ENCODE data around the gene OR4Q2. TPM values are rescaled to one million over a fixed set of nuclear protein-coding genes. Genes with fewer than 3 reads are reported as not detected.

Gene OR4Q2
- total RNA-seq, 1 experiment from 2014 or later = not detected

DNA sequence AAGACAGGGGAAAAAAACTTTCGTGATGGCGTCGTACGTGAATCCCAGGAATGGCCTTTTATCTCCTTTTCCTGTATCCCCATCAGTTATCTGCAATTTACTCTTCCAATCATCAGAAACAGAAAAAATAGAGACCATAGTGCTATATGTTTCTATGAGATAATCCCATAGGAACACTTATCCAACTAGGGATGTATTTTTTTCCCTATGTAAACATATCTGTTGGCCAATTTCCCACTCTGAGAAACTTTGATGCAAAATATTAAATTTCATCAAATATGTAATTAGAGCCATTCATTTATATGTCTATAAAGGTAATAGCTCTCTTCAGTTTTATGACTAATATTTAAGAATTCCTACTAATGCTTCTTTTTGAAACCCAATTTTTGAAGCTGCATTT, 34.0 kb downstream of the OR4Q2 start, which contains the start of gene OR4K13:
OR4K13 (minus strand) TSS at position 101 of the 400 bp plus-strand sequence. CDS start 1,280 bp downstream, outside the sequence.
- Histone ChIP-seq H3K79me2 (ENCODE audit: low read depth) (no peaks in the 10 kb centered on the region), H3K27me3 (ENCODE audit: insufficient read depth, low read depth) (no peaks in the 10 kb centered on the region), H3K4me2 (no peak within 1 kb of the TSS), H3F3A (ENCODE audit: insufficient read depth, low read depth) (no peaks in the 10 kb centered on the region), H3K4me1 (replicated peaks; ENCODE audit: insufficient read depth) (no peaks in the 10 kb centered on the region), H4K20me1 (ENCODE audit: insufficient read depth) (no peaks in the 10 kb centered on the region), H2AFZ (no peak within 1 kb of the TSS), H3K4me3 (no peak within 1 kb of the TSS), H3K36me3 (ENCODE audit: low read depth) (no peaks in the 10 kb centered on the region), H3K27ac (no peak within 1 kb of the TSS), H3K9me3 (ENCODE audit: insufficient read depth, low read depth) (no peaks in the 10 kb centered on the region), H3K9me2 (ENCODE audit: insufficient read depth) (no peaks in the 10 kb centered on the region)
- POLR2A ChIA-PET (ENCODE audit: unreplicated experiment) = no interaction called here
- no TSS peak for BruUV-seq (replicated peaks)
- no peak for DNase-seq
- intact Hi-C loops (cut with micrococcal nuclease; ENCODE audit: unreplicated experiment) = no loop called here
- CTCF ChIA-PET = no interaction called here
- TF ChIP-seq EZH2 (IDR thresholded peaks at IDR 0.05; ENCODE audit: low read depth) = no peak

DNA sequence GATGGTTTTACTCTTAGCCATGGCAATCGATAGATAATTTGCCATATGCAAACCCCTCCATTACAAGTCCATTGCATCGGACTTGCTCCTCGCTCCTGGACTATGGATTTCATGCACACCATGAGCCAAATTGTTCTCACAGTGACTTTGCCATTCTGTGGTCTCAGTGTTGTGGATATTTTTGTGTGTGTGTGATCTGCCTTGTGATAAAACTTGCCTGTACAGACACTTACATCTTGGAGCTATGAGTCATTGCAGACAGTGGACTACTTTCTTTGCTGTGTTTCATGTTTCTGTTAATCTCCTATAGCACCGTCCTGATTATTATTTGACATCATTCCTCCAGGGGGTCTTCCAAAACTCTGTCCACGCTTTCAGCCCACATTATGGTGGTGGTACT, 42.3 kb downstream of the OR4Q2 start:
- Histone ChIP-seq H3K4me3 (no peak overlapping the region), H3F3A (ENCODE audit: insufficient read depth, low read depth) (no peaks in the 10 kb centered on the region), H4K20me1 (ENCODE audit: insufficient read depth) (no peaks in the 10 kb centered on the region), H3K9me3 (ENCODE audit: insufficient read depth, low read depth) (no peaks in the 10 kb centered on the region), H3K36me3 (ENCODE audit: low read depth) (no peaks in the 10 kb centered on the region), H2AFZ (no peak overlapping the region), H3K79me2 (ENCODE audit: low read depth) (no peaks in the 10 kb centered on the region), H3K27ac (no peak overlapping the region), H3K9me2 (ENCODE audit: insufficient read depth) (no peaks in the 10 kb centered on the region), H3K27me3 (ENCODE audit: insufficient read depth, low read depth) (no peaks in the 10 kb centered on the region), H3K4me1 (replicated peaks; ENCODE audit: insufficient read depth) (no peaks in the 10 kb centered on the region), H3K4me2 (no peak overlapping the region)
- TF ChIP-seq, protein P1, sequence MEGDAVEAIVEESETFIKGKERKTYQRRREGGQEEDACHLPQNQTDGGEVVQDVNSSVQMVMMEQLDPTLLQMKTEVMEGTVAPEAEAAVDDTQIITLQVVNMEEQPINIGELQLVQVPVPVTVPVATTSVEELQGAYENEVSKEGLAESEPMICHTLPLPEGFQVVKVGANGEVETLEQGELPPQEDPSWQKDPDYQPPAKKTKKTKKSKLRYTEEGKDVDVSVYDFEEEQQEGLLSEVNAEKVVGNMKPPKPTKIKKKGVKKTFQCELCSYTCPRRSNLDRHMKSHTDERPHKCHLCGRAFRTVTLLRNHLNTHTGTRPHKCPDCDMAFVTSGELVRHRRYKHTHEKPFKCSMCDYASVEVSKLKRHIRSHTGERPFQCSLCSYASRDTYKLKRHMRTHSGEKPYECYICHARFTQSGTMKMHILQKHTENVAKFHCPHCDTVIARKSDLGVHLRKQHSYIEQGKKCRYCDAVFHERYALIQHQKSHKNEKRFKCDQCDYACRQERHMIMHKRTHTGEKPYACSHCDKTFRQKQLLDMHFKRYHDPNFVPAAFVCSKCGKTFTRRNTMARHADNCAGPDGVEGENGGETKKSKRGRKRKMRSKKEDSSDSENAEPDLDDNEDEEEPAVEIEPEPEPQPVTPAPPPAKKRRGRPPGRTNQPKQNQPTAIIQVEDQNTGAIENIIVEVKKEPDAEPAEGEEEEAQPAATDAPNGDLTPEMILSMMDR (conservative IDR thresholded peaks at IDR 0.05) = no peak
- TF ChIP-seq EZH2 (IDR thresholded peaks at IDR 0.05; ENCODE audit: low read depth) = no peak
- CTCF ChIA-PET = no interaction called here
- BruUV-seq (replicated peaks) = no TSS peak
- DNase-seq = no peak
- intact Hi-C loops (cut with micrococcal nuclease; ENCODE audit: unreplicated experiment) = no loop called here
- POLR2A ChIA-PET (ENCODE audit: unreplicated experiment) = interaction anchor here (0.7 kb wide), 1 partner anchor 96 kb away, joined by 3 read pairs; no protein-coding TSS in a partner anchor

DNA sequence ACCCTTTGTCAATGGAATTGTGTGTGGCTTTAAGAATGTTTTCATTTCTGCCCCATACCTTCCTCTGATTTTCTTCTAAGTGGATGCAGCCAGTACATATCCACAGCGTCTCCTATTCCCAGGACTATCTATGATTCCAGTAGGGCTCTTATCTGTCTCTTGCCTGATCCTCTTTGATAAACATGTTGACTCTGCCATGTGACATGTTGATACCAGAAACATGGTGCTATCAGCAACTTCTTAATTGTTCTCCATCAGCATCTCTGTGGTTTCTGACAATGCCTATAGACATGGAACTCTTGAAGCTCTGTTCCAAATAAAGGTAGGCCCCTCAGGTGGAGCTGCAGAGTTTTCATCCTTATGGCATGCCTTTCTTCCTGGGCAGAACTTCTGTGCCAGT, 46.2 kb downstream of the OR4Q2 start:
- Histone ChIP-seq H3K36me3 (ENCODE audit: low read depth) (no peaks in the 10 kb centered on the region), H3K27ac (no peak overlapping the region), H4K20me1 (ENCODE audit: insufficient read depth) (no peaks in the 10 kb centered on the region), H3K27me3 (ENCODE audit: insufficient read depth, low read depth) (no peaks in the 10 kb centered on the region), H3K79me2 (ENCODE audit: low read depth) (no peaks in the 10 kb centered on the region), H3K4me1 (replicated peaks; ENCODE audit: insufficient read depth) (no peaks in the 10 kb centered on the region), H3F3A (ENCODE audit: insufficient read depth, low read depth) (no peaks in the 10 kb centered on the region), H2AFZ (no peak overlapping the region), H3K9me3 (ENCODE audit: insufficient read depth, low read depth) (no peaks in the 10 kb centered on the region), H3K9me2 (ENCODE audit: insufficient read depth) (no peaks in the 10 kb centered on the region), H3K4me3 (no peak overlapping the region), H3K4me2 (no peak overlapping the region)
- no peak for DNase-seq
- CTCF ChIA-PET = no interaction called here
- POLR2A ChIA-PET (ENCODE audit: unreplicated experiment) = no interaction called here
- TF ChIP-seq, protein P1 (conservative IDR thresholded peaks at IDR 0.05) = no peak
- no peak for TF ChIP-seq EZH2 (IDR thresholded peaks at IDR 0.05; ENCODE audit: low read depth)
- intact Hi-C loops (cut with micrococcal nuclease; ENCODE audit: unreplicated experiment) = no loop called here
- no TSS peak for BruUV-seq (replicated peaks)

Other genes starting within 250 kb of the OR4Q2 start
- gene OR4M1, start 228.7 kb upstream of the OR4Q2 start, total RNA-seq (2021) = not detected in 2 replicates
- gene OR4N2, start 198.4 kb upstream of the OR4Q2 start, total RNA-seq (2021) = not detected in 2 replicates
- gene OR4K2, start 127.0 kb upstream of the OR4Q2 start, total RNA-seq (2021) = not detected in 2 replicates
- not detected in 2 replicates for gene OR4K5, start 81.6 kb upstream of the OR4Q2 start, total RNA-seq (2021)
- not detected in 2 replicates for gene OR4K1, start 71.2 kb upstream of the OR4Q2 start, total RNA-seq (2021)
- not detected in 2 replicates for gene OR4K15, start 26.6 kb upstream of the OR4Q2 start, total RNA-seq (2021)
- gene OR4K14, start 17.1 kb downstream of the OR4Q2 start, total RNA-seq (2021) = not detected in 2 replicates
- gene OR4K13, start 33.9 kb downstream of the OR4Q2 start, total RNA-seq (2021) = not detected in 2 replicates
- gene OR4L1, start 57.9 kb downstream of the OR4Q2 start, total RNA-seq (2021) = not detected in 2 replicates
- not detected in 2 replicates for gene OR4K17, start 108.6 kb downstream of the OR4Q2 start, total RNA-seq (2021)
- not detected in 2 replicates for gene OR4N5, start 136.7 kb downstream of the OR4Q2 start, total RNA-seq (2021)
- gene OR11G2, start 188.7 kb downstream of the OR4Q2 start, total RNA-seq (2021) = not detected in 2 replicates
- gene OR11H6, start 221.5 kb downstream of the OR4Q2 start, total RNA-seq (2021) = not detected in 2 replicates
- gene OR11H7, start 226.8 kb downstream of the OR4Q2 start, total RNA-seq (2021) = not detected in 2 replicates
- not detected in 2 replicates for gene OR11H4, start 237.1 kb downstream of the OR4Q2 start, total RNA-seq (2021)

All from PC-9 (cell line).